Mucosa of rectum (tissue), 2 donors: Measurements from ENCODE around the gene ETS1.

ENCODE experiments used
- H3K27ac ChIP-seq, 2 donors: one replicate each; pipeline ENCODE4 v1.7.0; 2013; ENCODE audit warnings: inconsistent platforms in 2 of 2, low read depth in 2 of 2, low read length in 2 of 2
- H3K27me3 ChIP-seq, 2 donors: one replicate each; pipeline ENCODE4 v1.7.0; 2013; ENCODE audit warnings: low read length in 2 of 2; ENCODE audit not compliant: control insufficient read depth in 2 of 2, insufficient read depth in 2 of 2
- H3K36me3 ChIP-seq, 2 donors: one replicate each; pipeline ENCODE4 v1.7.0; 2013; ENCODE audit warnings: low read length in 2 of 2; ENCODE audit not compliant: control insufficient read depth in 2 of 2, insufficient read depth in 2 of 2
- H3K4me1 ChIP-seq, 2 donors: one replicate each; pipeline ENCODE4 v1.7.0; 2013; ENCODE audit warnings: low read length in 2 of 2, mild to moderate bottlenecking in 1 of 2; ENCODE audit not compliant: control insufficient read depth in 2 of 2, insufficient read depth in 2 of 2
- H3K4me3 ChIP-seq, 2 donors: one replicate each; pipeline ENCODE4 v1.7.0; 2013; ENCODE audit warnings: low read length in 2 of 2
- H3K9ac ChIP-seq, 2 donors: one replicate each; pipeline ENCODE4 v1.7.0; 2013; ENCODE audit warnings: low read length in 2 of 2, low read depth in 1 of 2, mild to moderate bottlenecking in 1 of 2
- H3K9me3 ChIP-seq, 2 donors: one replicate each; pipeline ENCODE4 v1.7.0; 2013; ENCODE audit warnings: low read length in 2 of 2; ENCODE audit not compliant: control insufficient read depth in 2 of 2
- donor health status: healthy.
- donor health status: Normal muscosa, but diverticular disease.

Gene ETS1

DNA sequence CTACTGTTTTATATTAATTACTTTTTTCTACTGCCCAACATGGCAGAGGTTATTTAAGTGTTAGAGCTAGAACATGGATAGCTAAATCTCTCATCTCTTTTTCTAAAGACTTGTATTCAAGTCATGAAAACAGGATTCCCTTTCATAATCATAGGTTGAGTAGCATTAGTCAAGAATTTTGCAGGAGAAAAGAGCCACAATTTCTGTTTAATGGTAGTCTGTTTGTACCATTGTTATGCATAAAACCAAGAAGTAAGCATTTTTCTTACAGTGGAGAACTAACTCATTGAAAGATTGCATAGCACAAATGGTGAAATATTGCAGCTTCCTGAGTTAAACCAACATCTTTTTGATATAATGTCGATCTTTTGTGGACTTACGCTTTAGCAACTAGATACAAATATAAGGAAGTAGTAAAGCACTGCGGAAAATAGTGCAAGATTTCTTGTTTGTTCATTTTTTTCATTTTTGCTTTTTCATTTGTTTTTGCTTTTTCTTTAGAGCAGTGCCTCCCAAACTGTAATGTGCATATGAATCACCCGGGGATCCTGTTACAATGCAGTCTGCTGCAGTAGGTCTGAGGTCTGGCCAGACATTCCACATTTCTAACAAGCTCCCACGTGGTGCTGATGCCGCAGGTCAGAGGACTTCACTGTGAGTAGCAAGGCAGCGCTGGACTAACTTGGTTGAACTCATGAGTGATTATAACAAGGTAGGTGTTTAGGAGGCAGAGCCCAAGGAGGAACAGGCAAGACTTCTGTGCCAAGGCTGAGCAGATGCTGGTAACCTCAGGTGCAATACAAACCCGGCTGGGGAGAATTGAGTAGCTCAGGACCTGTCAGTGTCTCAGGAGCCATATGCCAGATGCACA, 4.6 kb downstream of the ETS1 start:
- H3K27me3 ChIP-seq = no peaks in the 10 kb centered on the region
- no peak overlapping the region for H3K9ac ChIP-seq
- H3K9me3 ChIP-seq = no peaks in the 10 kb centered on the region
- no peak overlapping the region for H3K27ac ChIP-seq
- H3K4me3 ChIP-seq = no peak overlapping the region
- no peaks in the 10 kb centered on the region for H3K4me1 ChIP-seq
- no peaks in the 10 kb centered on the region for H3K36me3 ChIP-seq

- Histone ChIP-seq H3K4me3 (no peak overlapping the region), H3K27ac (no peak overlapping the region), H3K4me1 (peaks cover 1 to 3% of the 10 kb centered on the region in 2 donors), H3K36me3 (no peaks in the 10 kb centered on the region), H3K27me3 (no peaks in the 10 kb centered on the region), H3K9ac (no peak overlapping the region), H3K9me3 (no peaks in the 10 kb centered on the region)
Observed at GRCh38 chr11:128581561-128582272, 5.6 kb downstream of the ETS1 start.

- Histone ChIP-seq H3K27me3 (no peaks in the 10 kb centered on the region), H3K4me3 (no peak overlapping the region), H3K36me3 (no peaks in the 10 kb centered on the region), H3K4me1 (peaks cover 9 to 11% of the 10 kb centered on the region in 2 donors), H3K9me3 (no peaks in the 10 kb centered on the region), H3K9ac (no peak overlapping the region), H3K27ac (no peak overlapping the region)
Observed at GRCh38 chr11:128580612-128581011, 6.7 kb downstream of the ETS1 start.

DNA sequence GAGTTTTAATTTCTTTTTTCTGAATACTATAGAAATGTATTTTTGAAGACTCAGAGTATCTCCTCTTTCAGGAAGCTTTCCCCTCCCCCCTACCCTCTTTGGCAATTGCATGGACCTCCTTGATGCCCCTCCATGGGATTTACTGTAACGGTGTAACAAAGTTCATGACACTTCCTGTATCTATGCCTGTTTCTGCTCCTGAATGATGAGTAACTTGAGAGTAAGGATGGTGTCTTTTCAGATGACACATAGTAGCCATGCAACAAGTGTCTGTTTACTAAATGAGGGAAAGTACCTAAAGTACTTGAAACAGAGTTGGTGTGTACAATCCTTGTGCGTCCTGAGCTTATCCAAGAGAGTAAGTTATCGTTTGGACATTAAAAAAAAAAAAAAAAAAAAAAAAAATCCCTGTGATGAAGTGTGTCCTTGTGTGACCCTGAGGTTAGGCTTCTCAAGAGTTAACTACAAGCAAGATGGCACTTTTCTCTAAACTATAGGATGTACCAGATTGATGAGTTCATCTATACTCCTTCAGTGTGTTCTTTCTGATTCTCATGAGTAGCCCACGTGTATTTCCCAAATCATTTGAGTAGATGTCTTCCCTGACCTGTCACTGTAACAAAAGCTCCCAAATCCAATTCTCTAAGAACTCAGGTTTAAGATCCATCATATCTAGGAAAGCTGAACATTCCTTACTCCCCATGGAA, 7.4 kb downstream of the ETS1 start:
- Histone ChIP-seq H3K4me1 (peaks cover 9 to 11% of the 10 kb centered on the region in 2 donors), H3K9ac (no peak overlapping the region), H3K36me3 (no peaks in the 10 kb centered on the region), H3K27ac (no peak overlapping the region), H3K27me3 (no peaks in the 10 kb centered on the region), H3K4me3 (no peak overlapping the region), H3K9me3 (no peaks in the 10 kb centered on the region)

- H3K27ac ChIP-seq = no peak overlapping the region
- no peaks in the 10 kb centered on the region for H3K36me3 ChIP-seq
- H3K4me3 ChIP-seq = no peak overlapping the region
- H3K27me3 ChIP-seq = no peaks in the 10 kb centered on the region
- no peaks in the 10 kb centered on the region for H3K9me3 ChIP-seq
- peaks cover 9 to 11% of the 10 kb centered on the region in 2 donors for H3K4me1 ChIP-seq
- H3K9ac ChIP-seq = peak overlapping the region in 1 of 2 donors; percentile 17
Observed at GRCh38 chr11:128576555-128576954, 10.8 kb downstream of the ETS1 start.

GRCh38 chr11:128575961-128576350, 11.4 kb downstream of the ETS1 start:
- H3K27ac ChIP-seq = peak overlapping the region in 1 of 2 donors; percentile 35
- H3K9ac ChIP-seq = no peak overlapping the region
- H3K4me1 ChIP-seq = peaks cover 9 to 11% of the 10 kb centered on the region in 2 donors

DNA sequence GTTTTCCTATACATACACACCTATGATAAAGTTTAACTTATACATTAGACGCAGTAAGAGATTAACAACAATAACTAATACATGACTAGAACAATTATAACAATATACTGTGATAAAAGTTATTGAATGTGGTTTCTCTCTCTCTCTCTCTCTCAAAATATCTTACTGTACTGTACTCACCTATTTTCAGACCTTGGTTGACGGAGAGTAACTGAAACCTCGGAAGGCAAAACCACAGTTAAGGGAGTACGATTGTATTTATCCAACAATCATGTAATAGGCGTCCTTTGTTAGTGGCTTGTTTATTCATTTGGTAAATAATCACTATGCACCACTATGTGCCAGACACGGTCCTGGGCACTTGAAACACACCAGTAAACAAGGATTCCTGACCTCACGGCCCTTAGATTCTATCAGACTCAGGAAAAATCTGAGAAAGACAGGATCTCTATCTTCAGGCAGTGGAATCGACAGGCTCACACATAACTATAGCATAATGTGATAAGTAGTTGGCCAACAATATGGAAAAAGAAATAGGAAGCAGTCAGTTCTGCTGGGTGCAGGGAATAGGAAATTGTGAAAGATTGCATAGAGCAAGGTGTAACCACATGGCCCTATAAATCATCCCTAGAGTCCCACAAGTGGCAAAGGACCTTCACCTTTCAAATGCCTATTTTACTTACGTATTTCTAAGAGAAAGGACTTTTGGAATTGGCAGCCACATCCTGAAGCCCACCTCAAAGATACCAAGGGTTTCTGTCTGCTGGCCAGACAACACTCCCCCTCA, 12.0 kb downstream of the ETS1 start:
- peaks cover 9 to 11% of the 10 kb centered on the region in 2 donors for H3K4me1 ChIP-seq
- peak overlapping the region in 1 of 2 donors; percentile 35 for H3K27ac ChIP-seq
- no peaks in the 10 kb centered on the region for H3K36me3 ChIP-seq
- H3K9ac ChIP-seq = no peak overlapping the region
- H3K4me3 ChIP-seq = no peak overlapping the region
- no peaks in the 10 kb centered on the region for H3K9me3 ChIP-seq
- H3K27me3 ChIP-seq = no peaks in the 10 kb centered on the region

More at GRCh38 chr11:128575961-128576350, 11.4 kb downstream of the ETS1 start:
- H3K4me3 ChIP-seq = no peak overlapping the region
- no peaks in the 10 kb centered on the region for H3K27me3 ChIP-seq
- no peaks in the 10 kb centered on the region for H3K36me3 ChIP-seq
- H3K9me3 ChIP-seq = no peaks in the 10 kb centered on the region

DNA sequence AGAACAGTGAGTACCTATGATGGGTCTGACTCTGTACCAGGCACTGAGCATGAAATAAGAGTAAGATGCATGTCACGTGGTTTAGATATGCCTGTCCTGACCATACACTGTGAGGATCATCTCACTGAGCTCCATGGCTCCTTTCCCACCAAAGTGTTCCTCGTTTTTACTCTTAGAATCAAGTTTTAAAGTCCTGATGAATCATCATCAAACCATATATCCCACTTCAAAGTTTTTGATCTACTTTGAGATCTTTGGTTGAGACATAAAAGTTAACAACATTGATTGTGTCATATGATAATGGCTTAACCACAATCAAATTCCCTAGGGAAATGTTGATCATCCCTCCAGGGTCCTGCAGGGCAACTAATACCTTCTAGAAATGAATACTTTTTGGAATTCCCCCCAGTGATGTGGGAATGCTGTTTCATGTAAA, 12.8 kb downstream of the ETS1 start:
- H3K9me3 ChIP-seq = no peaks in the 10 kb centered on the region
- H3K27ac ChIP-seq = no peak overlapping the region
- no peaks in the 10 kb centered on the region for H3K27me3 ChIP-seq
- no peak overlapping the region for H3K9ac ChIP-seq
- peaks cover 9 to 11% of the 10 kb centered on the region in 2 donors for H3K4me1 ChIP-seq
- H3K4me3 ChIP-seq = no peak overlapping the region
- no peaks in the 10 kb centered on the region for H3K36me3 ChIP-seq

DNA sequence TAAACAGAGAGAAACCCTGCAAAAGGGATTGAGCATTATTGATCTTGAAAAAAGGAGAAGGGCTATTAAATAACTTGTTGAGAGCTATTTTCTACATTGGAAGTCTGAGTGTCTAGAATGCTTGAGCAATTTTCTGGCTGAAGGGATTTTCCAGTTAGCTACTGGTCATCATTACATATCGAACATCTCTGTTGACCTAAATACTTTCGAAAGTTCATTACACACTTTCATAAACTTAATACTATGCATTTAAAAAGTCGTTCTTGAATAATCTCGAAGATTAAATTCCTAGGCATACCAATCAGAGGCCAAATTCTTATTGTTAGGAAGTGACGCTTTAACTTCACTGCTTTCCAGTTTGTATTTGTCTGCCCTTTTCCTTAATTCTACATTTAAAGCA, 13.7 kb downstream of the ETS1 start:
- Histone ChIP-seq H3K9ac (no peak overlapping the region), H3K27me3 (no peaks in the 10 kb centered on the region), H3K9me3 (no peaks in the 10 kb centered on the region), H3K36me3 (no peaks in the 10 kb centered on the region), H3K4me3 (no peak overlapping the region), H3K27ac (no peak overlapping the region), H3K4me1 (peaks cover 9 to 11% of the 10 kb centered on the region in 2 donors)
